ENCODE measurements around the gene MAML1.

- TF ChIP-seq CTCF (IDR thresholded peaks at IDR 0.05) (no peak), POLR2A (IDR thresholded peaks at IDR 0.05) (no peak)
These were observed 71.3 kb downstream of the MAML1 start for GRCh38 chr5:179803651-179804554.

All from body of pancreas (tissue), 4 donors.